GM18861 (cell line): Measurements from ENCODE around the gene RBMX.

Experiments
- ATAC-seq: cut with Tn5 transposase; IDR thresholded peaks from one replicate; pipeline ENCODE4 v1.9.1; 2021; ENCODE audit not compliant: unreplicated experiment

RBMX gene

DNA sequence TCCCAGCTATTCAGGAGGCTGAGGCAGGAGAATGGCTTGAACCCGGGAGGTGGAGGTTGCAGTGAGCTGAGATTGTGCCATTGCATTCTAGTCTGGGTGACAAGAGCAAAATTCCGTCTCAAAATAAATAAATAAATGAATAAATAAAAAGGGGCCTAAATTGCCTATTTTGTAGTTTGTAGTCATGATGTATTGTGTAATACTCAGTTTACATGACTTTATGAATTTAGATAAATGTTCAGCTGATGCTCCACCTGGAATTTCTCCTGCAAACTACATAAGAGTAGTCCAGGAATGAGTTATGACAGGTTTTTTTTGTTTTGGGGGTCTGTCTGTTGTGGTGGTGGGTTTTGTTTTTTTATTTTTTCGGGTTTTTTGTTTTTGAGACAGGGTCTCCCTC, 31.1 kb downstream of the RBMX start:
- no peak for ATAC-seq

DNA sequence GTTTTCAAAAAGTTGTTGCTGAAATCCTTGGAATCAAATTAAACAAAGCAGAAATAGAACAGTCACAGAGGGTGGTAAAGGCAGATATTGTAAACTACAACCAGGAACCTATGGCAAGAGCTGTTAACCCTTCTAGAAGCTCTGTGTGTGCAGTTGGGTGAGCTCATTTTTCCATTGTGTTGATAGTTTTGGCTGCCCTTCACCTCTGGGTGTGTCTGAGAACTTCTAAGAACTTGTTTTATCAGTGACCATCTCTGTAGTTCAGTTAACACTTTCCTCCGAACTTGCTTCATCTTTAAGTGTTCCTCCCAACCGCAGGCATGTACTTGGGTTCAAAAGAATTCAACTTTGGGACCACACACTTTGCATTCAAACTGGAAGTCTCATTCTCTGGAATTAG, 32.7 kb downstream of the RBMX start:
- ATAC-seq: no peak

DNA sequence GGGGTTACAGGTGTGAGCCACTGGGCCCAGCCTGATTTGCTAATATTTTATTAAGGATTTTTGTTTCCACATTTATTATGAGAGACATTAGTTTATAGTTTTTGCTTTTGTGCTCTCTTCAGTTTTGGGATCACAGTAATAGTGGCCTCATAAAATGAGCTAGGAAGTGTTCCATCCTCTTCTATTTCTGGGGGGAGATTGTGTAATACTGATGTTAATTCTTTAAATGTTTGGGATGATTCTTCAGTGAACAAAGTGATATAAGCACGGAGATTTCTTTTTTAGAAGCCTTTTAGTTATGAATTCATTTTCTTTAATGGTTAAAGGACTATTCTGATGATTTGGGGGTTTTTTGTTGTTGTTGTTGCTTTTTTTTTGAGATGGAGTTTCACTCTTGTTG, 41.3 kb downstream of the RBMX start:
- no peak for ATAC-seq

DNA sequence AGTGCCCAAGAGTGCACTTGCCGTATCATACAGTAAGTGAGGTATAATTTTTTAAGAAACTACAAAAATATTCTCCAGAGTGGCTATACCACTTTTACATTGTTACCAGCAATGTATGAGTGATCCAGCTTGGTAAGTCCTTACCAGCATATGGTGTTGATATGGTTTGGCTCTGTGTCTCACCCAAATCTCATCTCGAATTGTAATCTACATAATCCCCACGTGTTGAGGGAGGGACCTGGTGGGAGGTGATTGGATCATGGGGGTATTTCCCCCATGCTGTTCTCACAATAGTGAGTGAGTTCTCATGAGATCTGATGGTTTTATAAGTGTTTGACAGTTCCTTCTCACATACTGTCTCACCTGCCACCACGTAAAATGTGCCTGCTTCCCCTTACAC, 44.8 kb downstream of the RBMX start:
- no peak for ATAC-seq

DNA sequence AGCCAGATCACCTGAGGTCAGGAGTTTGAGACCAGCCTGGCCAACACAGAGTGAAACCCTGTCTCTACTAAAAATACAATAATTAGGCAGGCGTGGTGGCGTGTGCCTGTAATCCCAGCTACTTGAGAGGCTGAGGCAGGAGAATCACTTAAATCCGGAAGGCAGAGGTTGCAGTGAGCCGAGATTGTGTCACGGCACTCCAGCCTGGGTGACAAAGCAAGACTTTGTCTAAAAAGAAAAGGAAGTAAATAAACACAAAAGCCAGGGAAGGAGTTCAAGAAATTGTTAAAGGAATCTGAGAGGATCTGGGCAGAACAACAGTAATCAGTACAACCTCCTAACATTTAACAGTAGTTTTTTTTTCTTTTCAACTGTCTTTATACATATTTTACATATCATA, 51.1 kb downstream of the RBMX start:
- no peak for ATAC-seq

DNA sequence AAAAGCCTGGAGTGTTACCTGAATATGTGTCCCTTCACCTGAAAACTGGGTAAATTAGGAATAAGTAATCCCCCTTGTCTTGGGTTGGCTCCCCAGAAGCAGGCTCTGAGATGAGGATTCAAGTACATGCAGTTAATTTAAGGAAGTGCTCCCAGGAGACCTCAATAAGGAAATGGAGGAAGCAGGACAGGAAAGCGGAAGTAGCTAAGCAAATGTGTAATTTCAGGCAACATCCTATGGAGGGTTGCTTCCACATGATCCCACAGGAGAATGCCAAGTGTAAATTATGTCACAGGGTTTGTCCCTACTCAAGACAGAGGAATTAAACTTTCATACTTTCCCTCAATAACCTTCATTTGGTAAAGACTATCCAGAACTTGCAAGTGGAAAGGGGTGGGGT, 51.7 kb downstream of the RBMX start:
- no peak for ATAC-seq

DNA sequence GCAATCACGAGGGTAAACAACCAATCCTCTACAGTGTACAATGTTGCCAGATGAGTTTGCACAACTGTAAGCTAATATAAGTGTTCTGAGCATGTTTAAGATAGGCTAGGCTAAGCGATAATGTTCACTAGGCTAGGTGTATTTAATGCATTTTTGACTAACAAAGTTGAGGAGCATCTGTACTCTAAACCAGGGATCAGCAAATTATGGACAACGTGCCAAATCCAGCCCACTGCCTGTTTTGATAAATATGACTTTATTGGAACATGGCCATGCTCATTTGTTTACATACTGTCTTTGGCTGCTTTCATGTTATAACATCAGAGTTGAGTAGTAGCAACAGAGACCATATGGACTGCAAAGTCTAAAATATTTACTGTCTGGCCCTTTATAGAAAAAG, 53.5 kb downstream of the RBMX start:
- no peak for ATAC-seq

DNA sequence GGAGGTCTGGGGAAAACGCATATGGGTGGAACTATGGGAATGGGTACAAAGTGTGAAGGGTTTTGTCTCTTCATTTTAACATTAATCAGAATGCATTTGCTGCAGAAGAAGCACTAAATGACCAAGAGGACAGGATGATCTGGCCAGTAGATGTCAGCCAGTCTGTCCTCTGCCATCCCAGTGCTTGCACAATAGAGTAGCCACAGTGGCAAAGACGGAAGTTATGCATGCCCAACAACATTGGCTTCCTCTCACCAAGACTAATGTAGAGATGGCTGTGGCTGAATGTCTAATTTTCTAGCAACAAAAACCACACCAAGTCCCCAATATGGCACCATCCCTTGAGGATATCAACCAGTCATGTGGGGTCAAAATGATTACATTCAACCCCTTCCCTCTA, 54.8 kb downstream of the RBMX start:
- no peak for ATAC-seq
